ENCODE measurements around the gene DDR1. TPM values are rescaled to one million over a fixed set of nuclear protein-coding genes. Genes with fewer than 3 reads are reported as not detected.

DDR1 gene
- total RNA-seq, 1 donor from 2014 or later = 18.8 TPM

GRCh38 chr6:30937265-30937664, 52.9 kb downstream of the DDR1 start:
- H3K4me3 Mint-ChIP-seq = no peak overlapping the region
- DNase-seq = no peak
- H3K4me1 Mint-ChIP-seq = no peaks in the 10 kb centered on the region
- H3K9me3 Mint-ChIP-seq = no peaks in the 10 kb centered on the region
- peaks cover 17% of the 10 kb centered on the region for H3K27me3 Mint-ChIP-seq
- no peak overlapping the region for H3K27ac Mint-ChIP-seq
- intact Hi-C loops (cut with micrococcal nuclease) = no loop called here
- H3K36me3 Mint-ChIP-seq (ENCODE audit: low read depth) = no peaks in the 10 kb centered on the region

GRCh38 chr6:30938730-30939129, 54.4 kb downstream of the DDR1 start:
- H3K27ac Mint-ChIP-seq = no peak overlapping the region
- no peak overlapping the region for H3K4me3 Mint-ChIP-seq
- no peak for DNase-seq
- H3K9me3 Mint-ChIP-seq = no peaks in the 10 kb centered on the region
- peaks cover 2% of the 10 kb centered on the region for H3K4me1 Mint-ChIP-seq
- no peaks in the 10 kb centered on the region for H3K36me3 Mint-ChIP-seq (ENCODE audit: low read depth)
- H3K27me3 Mint-ChIP-seq = peaks cover 29% of the 10 kb centered on the region
- intact Hi-C loops (cut with micrococcal nuclease) = no loop called here

- intact Hi-C loops (cut with micrococcal nuclease) = no loop called here
- Mint-ChIP-seq H3K36me3 (ENCODE audit: low read depth) (no peaks in the 10 kb centered on the region), H3K9me3 (no peaks in the 10 kb centered on the region), H3K4me3 (no peak overlapping the region), H3K27ac (no peak overlapping the region), H3K27me3 (peaks cover 33% of the 10 kb centered on the region), H3K4me1 (peaks cover 2% of the 10 kb centered on the region)
- DNase-seq = no peak
Observed at GRCh38 chr6:30939473-30939872, 55.2 kb downstream of the DDR1 start.

GRCh38 chr6:30940361-30940986, 56.2 kb downstream of the DDR1 start, which contains the start of gene MUCL3:
TSS of gene MUCL3 (plus strand) at chr6:30940973. CDS start at chr6:30941000, 27 bp downstream.
- peaks cover 2% of the 10 kb centered on the region for H3K4me1 Mint-ChIP-seq
- no peak within 1 kb of the TSS for H3K27ac Mint-ChIP-seq
- no peaks in the 10 kb centered on the region for H3K9me3 Mint-ChIP-seq
- H3K27me3 Mint-ChIP-seq = peaks cover 39% of the 10 kb centered on the region
- H3K36me3 Mint-ChIP-seq (ENCODE audit: low read depth) = no peaks in the 10 kb centered on the region
- intact Hi-C loops (cut with micrococcal nuclease) = no loop called here
- no peak for DNase-seq
- H3K4me3 Mint-ChIP-seq = no peak within 1 kb of the TSS

- Mint-ChIP-seq H3K27ac (no peak overlapping the region), H3K9me3 (no peaks in the 10 kb centered on the region), H3K4me1 (peaks cover 2% of the 10 kb centered on the region), H3K4me3 (no peak overlapping the region), H3K36me3 (ENCODE audit: low read depth) (no peaks in the 10 kb centered on the region), H3K27me3 (peaks cover 47% of the 10 kb centered on the region)
- intact Hi-C loops (cut with micrococcal nuclease) = no loop called here
- DNase-seq = no peak
Observed at GRCh38 chr6:30942338-30943060, 58.2 kb downstream of the DDR1 start.

- peaks cover 61% of the 10 kb centered on the region for H3K27me3 Mint-ChIP-seq
- H3K4me3 Mint-ChIP-seq = no peak overlapping the region
- H3K27ac Mint-ChIP-seq = no peak overlapping the region
- H3K4me1 Mint-ChIP-seq = peaks cover 2% of the 10 kb centered on the region
- intact Hi-C loops (cut with micrococcal nuclease) = no loop called here
- H3K36me3 Mint-ChIP-seq (ENCODE audit: low read depth) = no peaks in the 10 kb centered on the region
- peaks cover 5% of the 10 kb centered on the region for H3K9me3 Mint-ChIP-seq
- DNase-seq = no peak
Observed at GRCh38 chr6:30944051-30944450, 59.7 kb downstream of the DDR1 start.

GRCh38 chr6:30945281-30945680, 61.0 kb downstream of the DDR1 start:
- H3K27me3 Mint-ChIP-seq = peaks cover 73% of the 10 kb centered on the region
- H3K9me3 Mint-ChIP-seq = peaks cover 14% of the 10 kb centered on the region
- no peak overlapping the region for H3K4me3 Mint-ChIP-seq
- intact Hi-C loops (cut with micrococcal nuclease) = no loop called here
- no peaks in the 10 kb centered on the region for H3K36me3 Mint-ChIP-seq (ENCODE audit: low read depth)
- peaks cover 2% of the 10 kb centered on the region for H3K4me1 Mint-ChIP-seq
- no peak overlapping the region for H3K27ac Mint-ChIP-seq
- no peak for DNase-seq

GRCh38 chr6:30947231-30947630, 62.9 kb downstream of the DDR1 start:
- peaks cover 81% of the 10 kb centered on the region for H3K27me3 Mint-ChIP-seq
- no peak overlapping the region for H3K4me3 Mint-ChIP-seq
- no peaks in the 10 kb centered on the region for H3K36me3 Mint-ChIP-seq (ENCODE audit: low read depth)
- peaks cover 7% of the 10 kb centered on the region for H3K4me1 Mint-ChIP-seq
- H3K9me3 Mint-ChIP-seq = peaks cover 27% of the 10 kb centered on the region
- no peak for DNase-seq
- intact Hi-C loops (cut with micrococcal nuclease) = no loop called here
- no peak overlapping the region for H3K27ac Mint-ChIP-seq

GRCh38 chr6:30948811-30949210, 64.5 kb downstream of the DDR1 start:
- DNase-seq = no peak
- Mint-ChIP-seq H3K4me3 (no peak overlapping the region), H3K9me3 (peaks cover 27% of the 10 kb centered on the region), H3K36me3 (ENCODE audit: low read depth) (no peaks in the 10 kb centered on the region), H3K4me1 (peaks cover 7% of the 10 kb centered on the region), H3K27me3 (peaks cover 81% of the 10 kb centered on the region), H3K27ac (no peak overlapping the region)
- intact Hi-C loops (cut with micrococcal nuclease) = no loop called here

Other genes with a start within 250 kb of the DDR1 start
- gene C6orf136, start 237.4 kb upstream of the DDR1 start, total RNA-seq = 28.9 and 39.4 TPM in 2 replicates
- gene DHX16, start 211.5 kb upstream of the DDR1 start, total RNA-seq = 53.4 and 56.7 TPM in 2 replicates
- gene PPP1R18, start 197.9 kb upstream of the DDR1 start, total RNA-seq = 167 and 169 TPM in 2 replicates
- gene NRM, start 193.5 kb upstream of the DDR1 start, total RNA-seq = 20.2 and 20.5 TPM in 2 replicates
- 93.9 and 97.2 TPM in 2 replicates for gene MDC1, start 167.2 kb upstream of the DDR1 start, total RNA-seq
- gene TUBB, start 164.2 kb upstream of the DDR1 start, total RNA-seq = 1,084 and 1,089 TPM in 2 replicates
- 239 and 260 TPM in 2 replicates for gene FLOT1, start 141.8 kb upstream of the DDR1 start, total RNA-seq
- 512 and 516 TPM in 2 replicates for gene IER3, start 140.0 kb upstream of the DDR1 start, total RNA-seq
- 58.7 and 60.3 TPM in 2 replicates for gene GTF2H4, start 23.7 kb downstream of the DDR1 start, total RNA-seq
- 74.8 and 84.2 TPM in 2 replicates for gene VARS2, start 29.7 kb downstream of the DDR1 start, total RNA-seq
- gene SFTA2, start 47.7 kb downstream of the DDR1 start, total RNA-seq = not detected in 2 replicates
- gene MUCL3, start 56.5 kb downstream of the DDR1 start, total RNA-seq = not detected in 2 replicates
- not detected in 2 replicates for gene MUC21, start 99.2 kb downstream of the DDR1 start, total RNA-seq
- gene MUC22, start 126.0 kb downstream of the DDR1 start, total RNA-seq = not detected in 2 replicates
- not detected in 2 replicates for gene C6orf15, start 228.1 kb downstream of the DDR1 start, total RNA-seq
- gene PSORS1C1, start 230.3 kb downstream of the DDR1 start, total RNA-seq = not detected in 2 replicates
- not detected in 2 replicates for gene CDSN, start 235.9 kb downstream of the DDR1 start, total RNA-seq